Measurements from ENCODE around the gene REPS2. TPM values are rescaled to one million over a fixed set of nuclear protein-coding genes. Genes with fewer than 3 reads are reported as not detected.

The REPS2 gene
- polyA plus RNA-seq, 12 donors, result 6.7 to 18.9 (median 9.8) TPM; not detected in 1

DNA sequence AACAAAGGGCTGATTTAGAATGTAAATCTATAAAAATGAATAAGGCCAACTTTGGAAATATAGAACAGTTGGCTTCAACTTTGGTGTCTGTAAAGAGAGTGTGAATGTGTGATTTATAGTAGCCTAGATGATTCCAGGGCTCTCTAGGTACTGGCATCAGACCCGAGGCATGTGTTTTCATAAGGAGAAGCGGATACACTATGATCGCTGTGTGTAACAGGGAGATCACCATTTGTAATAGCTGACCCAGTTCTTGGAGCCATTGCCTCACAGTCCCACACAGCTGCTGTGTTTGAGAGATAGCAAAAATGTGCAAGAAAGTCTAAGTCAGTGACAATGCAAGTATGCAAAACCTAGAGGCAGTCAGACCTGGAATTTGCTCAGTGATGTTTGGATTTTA, 135.1 kb downstream of the REPS2 start:
- DNase-seq, result no peak

DNA sequence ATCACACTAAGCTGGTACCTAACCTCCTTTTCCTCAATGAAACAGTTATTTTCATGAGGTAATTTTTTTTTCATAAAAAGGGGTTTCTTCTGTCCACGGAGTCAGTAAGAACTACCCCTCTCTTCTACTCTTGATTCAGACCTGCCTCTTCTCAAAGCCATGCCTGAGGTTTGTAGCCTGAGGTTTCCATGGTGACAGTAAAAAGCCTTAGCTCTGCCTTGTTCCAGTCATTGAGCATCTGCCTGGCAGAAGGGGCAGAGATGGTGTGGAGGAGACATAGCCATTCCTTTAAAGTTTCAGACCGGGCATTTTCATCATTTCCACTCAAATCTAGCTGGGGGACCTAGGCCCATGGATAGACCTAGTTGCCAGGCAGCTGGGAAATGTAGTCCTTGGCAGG, 135.5 kb downstream of the REPS2 start:
- DNase-seq, result no peak

DNA sequence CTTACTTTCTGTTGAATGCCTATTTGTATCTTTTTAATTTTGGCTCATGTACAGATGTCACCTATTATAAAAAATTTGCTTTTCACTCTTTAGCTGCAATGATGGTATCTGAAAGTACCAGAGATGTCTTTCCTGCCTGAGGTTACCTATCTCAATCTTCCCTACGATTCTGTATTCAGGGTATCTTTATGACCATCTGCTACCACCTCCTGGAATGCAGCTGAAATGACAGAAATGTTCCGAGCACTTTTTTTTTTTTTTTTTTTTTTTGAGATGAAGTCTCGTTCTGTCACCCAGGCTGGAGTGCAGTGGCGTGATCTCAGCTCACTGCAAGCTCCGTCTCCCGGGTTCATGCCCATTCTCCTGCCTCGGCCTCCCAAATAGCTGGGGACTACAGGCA, 136.4 kb downstream of the REPS2 start:
- no peak for DNase-seq

DNA sequence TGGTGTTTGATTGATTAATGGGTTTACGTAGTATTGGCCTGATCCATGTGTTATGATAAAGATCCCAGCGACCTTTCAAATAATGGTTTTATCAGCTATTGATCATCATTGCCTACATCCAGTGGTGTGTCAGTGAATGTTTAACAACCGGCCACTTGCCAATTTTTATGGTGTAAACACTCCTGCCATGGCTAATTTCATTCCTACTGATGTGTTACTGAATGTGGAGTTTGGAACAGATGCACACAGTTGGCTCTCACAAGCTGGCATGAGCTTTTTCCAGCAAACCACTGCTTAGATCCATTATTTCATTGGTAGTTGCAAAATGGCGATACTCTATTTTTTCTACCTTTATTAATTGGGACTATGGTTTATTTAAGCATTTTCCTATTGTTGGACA, 139.9 kb downstream of the REPS2 start:
- DNase-seq, result no peak

DNA sequence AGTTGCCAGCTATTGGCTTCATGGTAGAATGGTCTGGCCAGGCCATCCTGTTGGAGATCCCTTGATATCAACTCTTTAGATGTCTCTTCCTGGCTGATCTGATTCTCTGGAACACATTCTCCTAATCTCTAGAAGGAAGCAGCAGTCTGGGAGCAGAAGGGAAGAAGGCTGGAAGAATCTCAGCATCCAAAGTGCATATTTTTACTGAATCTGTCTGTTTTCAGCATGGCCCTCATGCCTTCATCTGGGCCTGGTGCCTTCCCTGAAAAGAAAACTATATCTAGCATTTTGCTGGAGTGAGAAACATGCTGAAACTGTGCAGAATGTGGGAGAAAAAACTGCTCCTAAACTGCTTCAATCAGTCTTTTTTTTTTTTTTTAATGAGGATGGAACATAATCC, 148.7 kb downstream of the REPS2 start:
- no peak for DNase-seq

DNA sequence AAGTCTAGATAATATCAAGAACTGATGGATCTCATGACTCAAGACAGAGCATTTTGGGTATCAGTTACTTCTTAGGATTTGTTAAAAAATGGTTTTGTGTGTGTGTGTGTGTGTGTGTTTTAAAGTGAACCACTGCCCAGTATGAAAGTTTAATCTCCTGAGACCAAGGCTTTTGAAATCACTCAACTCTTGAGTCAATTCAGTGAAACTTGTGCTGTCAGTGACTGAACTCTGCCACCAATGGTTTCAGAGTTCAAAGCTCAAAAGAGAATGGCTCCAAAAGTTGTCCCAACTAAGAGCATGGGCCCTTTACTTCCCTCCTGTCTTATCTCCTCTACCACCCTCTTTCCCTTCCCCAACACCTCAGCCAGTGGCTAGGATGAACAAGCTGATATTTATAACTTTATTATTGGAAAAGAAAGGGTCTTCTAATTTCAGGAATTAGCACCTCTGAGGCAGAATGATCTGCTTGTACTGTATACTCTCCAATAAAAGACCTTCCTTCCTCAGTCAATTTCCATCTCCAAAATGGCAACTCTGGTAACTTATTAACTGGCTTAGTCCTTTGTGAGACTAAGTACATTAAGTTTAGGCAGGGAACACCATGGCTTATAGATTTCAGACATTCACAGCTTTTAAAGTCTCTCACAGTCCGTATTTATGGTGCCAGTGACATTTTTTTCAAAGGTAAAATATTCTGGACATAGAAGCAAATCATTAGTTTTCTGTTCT, 152.2 kb downstream of the REPS2 start:
- DNase-seq, result no peak

DNA sequence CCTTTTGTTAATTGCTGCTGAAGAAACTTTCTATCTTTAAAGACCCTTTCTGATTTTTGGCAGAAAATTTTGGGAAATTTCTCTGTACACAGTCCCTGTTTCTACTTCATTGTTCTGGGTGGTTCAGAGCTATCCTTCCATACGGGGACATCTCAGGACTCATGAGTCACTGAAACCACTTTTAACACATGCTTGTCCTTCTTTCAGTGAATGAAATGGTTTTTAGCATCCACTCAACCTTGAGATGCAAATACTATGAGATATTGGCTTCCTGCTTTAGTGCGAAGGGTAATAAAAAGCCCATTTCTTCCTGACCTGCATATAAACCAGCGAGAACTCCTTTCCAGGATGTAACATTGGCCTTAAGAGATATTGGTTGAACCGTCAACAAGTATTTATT, 158.0 kb downstream of the REPS2 start:
- DNase-seq, result no peak

DNA sequence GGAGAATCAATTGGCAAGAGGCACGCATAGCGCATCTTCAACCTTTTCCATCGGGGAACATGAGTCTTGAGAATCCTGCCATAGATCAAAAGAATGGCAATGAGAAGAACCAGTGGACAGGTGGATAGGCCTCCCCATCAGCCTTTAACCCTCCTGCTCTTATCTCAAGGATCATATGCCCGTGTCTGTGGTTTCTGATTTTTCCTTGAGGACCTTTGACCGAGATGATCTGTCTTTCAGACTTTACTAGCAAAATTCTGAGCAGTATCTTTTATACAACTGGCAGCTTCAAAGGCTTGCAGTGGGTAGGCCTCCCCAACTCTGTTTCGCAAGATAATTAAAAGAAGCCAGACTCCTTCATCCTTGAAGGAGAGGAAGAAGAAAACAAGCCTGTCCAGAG, 174.4 kb downstream of the REPS2 start:
- DNase-seq, result no peak

DNA sequence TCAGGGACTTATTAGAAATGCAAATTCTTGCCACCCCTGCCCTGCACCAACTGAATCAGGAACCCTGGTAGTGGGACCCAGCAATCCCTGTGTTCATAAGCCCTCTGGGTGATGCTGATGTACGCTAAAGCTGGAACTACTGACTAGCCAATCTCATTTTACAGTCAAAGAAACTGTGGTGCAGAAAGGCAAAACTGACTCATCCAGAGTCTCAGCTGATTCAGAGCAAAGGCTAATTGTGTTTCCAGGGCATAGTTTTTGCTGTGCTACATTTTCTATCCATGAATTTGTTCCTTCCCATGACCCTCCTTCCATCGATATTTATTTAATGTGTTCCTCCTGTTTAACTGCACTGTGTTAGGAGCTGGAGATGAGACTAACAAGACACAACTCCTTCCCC, 207.5 kb downstream of the REPS2 start:
- no peak for DNase-seq

DNA sequence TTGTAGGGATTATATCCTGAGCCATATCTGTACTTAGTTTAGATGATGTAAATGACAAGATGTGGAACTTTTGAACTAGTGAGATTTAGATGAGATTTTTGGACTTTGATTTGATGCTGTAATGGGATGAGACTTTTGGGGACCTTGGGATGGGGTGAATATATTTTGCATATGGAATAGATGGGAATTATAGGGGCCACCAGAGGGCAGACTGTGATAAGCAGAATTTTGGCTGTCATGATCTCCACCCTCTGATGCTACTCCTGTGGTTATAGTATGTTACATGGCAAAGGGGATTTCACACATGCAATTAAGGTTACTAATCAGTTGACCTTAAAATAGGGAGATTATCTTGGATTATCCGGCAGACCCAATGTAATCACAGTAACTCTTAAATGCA, 214.5 kb downstream of the REPS2 start:
- no peak for DNase-seq

DNA sequence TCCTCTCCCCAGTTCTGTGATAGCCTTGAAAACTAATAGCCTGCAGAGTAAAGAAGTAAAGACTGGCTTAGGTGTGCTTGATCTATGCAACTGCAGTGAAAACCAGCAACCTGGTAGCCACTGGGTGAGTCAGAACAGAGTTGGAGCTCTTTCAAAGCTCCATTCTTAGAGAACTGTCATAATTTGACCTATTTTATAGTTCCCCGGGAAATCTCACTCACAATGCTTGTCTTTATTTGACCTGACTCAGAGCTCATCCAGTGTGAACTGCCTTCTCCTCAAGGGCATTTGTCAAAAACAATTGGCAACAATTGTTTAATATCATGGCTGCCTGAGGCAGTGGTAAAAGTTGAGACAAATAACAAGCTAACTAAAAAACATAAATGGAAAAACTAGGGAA, 215.5 kb downstream of the REPS2 start:
- no peak for DNase-seq

DNA sequence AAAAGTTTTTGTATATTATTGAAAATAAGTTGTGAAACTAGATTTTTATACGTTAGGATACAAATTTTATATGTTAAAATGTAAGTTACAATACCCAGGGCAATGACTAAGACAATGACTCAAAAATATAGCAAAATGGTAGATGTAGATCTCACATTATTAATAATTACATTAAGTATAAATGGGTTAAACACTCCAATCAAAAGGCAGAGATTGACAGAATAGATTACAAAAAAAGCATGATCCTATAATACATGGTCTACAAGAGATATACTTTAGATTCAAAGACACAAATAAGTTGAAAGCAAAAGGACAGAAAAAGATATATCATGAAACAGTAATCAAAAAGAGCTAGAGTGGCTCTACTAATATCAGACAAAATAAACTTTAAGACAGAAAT, 217.6 kb downstream of the REPS2 start:
- no peak for DNase-seq

DNA sequence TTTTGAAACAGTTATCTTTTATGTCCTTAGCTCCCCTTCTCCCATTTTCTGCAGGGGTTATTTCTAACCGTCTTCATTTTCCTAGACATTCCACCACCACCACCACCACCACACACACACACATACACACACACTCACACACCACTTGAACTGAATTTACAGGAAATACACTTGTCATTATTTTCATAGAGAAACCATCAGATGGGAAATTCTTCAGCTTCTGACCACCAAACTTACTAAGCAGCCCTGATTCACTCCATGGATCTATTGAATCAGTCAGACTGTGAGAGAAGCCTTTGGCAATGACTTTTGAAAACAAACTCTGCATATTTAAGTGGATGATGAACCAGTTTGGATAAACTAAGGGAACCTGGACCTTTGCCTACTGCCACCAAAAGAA, 218.5 kb downstream of the REPS2 start:
- no peak for DNase-seq

DNA sequence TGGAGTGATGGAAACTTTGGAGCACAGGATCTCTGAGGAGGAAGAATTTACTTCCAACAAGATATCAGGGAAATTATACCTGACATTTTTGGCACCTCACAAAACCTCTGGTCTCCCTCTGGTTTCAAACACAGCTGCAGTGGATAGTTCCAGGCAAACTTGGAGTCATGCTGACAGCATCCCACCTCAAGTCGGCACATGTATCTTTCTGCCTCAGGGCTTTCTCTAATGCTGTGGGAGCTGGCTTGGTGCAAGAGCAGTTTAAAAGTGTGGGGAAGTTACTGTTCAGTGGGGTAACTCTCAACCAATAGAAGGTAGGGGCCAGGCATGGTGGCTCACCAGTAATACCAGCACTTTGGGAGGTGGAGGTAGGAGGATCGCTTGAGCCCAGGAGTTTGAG, 221.5 kb downstream of the REPS2 start:
- no peak for DNase-seq

DNA sequence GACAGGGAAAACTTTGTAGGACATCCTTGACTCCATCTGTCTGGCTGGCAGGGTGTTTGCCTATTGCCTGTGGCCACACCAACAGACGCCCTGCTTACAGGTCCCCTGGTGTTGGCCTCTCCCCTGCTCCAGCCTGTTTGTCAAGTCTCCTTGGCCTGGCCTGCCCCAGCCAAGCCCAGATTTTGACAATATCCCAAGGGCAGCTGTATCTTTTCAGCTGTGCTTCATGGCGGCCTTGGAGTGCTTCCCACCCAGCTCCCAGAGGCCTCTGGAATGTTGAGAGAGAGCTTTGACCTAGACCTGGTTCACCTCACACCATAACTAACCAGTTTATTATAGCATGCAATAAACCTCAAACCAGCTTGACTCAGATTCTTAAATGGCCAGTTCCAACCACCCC, 224.5 kb downstream of the REPS2 start:
- DNase-seq, result no peak

DNA sequence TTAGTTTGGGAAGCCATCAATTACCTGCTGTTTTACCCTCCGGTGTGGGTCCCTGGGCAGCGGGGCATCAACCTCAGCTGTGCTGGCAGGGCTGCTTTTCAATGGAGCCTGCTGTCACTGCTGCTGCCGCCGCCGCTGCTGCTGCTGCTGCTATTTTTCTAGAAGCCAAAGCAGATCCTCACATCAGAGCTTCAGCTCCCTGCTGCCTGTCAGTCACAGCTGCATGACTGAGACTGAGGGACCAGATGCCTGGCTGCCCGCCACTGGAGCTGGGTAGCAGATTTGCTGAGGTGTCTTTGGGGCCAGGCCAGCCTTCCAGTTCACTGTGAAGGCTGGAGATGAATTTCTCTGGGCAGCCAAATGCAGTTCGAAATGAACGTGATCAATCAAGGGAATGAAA, 228.2 kb downstream of the REPS2 start:
- peak; percentile 15 for DNase-seq

DNA sequence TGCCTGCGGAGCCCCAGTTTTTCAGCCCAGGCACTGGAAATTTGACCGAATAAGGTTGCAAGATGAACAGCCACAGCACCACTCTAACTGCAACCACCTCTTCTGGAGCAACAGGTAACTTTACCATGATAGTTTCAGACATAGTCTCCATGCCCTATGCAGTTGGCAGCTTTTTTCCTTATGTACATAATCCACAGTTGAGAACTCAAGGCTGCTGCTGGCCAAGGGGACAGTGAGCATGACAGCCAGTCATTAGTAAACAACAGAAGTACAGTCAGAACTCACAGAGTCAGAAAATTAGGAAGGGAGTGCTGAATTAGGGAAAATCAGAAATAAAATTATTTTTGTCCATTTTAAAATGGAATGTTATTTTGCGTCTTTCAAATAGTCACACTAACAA, 235.9 kb downstream of the REPS2 start:
- DNase-seq, result no peak

DNA sequence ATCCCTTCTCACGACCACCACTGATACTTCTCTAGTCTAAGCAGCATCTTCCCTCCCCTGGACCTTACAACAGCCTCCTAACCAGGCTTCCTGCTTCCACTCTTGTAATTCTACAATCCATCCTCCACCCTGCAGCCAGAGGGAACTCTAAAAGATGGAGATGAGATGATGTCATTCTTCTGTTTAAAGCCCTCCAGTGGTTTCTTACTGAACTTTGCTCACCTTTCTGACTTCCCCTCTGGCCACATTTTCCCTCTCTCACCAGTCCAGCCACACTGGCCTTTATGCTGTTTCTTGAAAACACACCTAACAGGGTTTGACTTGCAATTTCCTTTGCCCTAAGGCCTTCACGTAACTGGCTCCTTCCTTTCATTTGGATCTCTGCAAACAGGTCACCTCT, 237.1 kb downstream of the REPS2 start:
- DNase-seq, result no peak

DNA sequence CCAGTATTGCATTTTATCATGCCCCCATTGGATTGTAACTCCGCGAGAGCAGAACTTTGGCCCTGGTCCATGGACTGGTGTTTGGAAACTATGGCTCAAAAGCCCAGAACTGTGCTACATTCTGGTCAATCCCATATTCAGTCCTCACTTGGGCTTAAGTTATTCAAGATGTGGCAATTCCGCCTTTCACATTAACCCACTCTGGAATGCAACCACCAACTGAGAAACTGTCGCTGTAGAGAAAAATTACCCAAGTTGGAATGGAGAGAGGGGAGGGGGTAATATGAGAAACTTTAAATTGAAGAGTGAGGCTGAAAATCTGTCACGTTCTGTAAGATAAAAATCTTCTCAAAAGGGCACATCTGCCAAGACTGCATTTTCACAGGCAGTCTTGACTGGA, 239.0 kb downstream of the REPS2 start:
- DNase-seq, result no peak

DNA sequence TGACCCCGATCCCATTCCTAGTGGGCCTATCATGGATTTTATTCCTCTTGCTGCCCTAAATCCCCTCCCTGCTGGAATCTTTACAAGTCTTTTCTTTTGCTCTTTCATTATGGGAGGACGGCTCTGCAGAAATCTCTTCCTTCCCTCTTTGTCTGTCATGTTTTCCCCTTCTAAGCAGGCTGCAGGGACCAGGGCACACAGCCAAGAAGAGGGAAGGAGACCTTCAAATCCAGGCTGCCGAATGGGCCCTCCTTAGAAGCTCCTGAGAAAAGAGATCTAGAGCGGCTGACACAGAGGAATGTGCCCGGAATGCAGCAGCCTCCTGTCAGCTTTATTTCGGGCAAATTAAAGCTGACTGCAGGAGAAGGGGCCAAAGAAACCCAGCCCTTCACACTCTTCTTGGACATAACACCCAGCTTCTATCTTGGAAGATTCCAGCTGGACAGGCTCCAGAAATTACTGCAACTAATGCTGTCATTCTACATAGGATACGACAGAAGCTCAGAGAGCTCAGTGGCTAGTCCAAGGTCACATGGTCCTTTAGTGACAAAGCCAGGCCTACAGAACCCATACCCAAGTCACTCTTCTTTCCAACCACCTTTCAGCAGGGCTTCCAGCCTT, 240.8 kb downstream of the REPS2 start:
- DNase-seq, result peak; percentile 19

DNA sequence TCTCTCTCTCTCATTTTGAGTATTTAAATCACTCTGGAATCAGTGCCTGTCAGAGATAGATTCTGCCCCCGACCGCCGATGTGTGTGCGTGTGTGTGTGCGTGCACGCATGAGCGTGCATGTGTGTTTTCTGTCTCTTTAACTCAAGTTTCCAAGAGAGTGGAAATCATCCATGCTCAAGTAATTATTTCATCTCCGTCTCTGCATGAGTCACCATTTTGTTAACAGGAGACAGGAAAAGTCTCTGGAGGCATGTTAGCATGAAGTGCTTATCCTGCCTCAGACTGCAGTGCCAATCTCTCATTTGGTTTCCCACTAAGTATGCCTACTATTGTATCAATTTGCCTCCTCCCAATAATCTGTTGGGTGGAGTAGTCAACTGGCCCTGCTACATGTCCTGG, 245.6 kb downstream of the REPS2 start:
- no peak for DNase-seq

Measured in muscle of arm (tissue), 12 donors.